BE2C (cell line): ENCODE results near the gene TEX12.

Experiments used
- DNase-seq: peaks from one replicate; pipeline ENCODE4 v3.0.0-alpha.2; 2020
- H3K27me3 ChIP-seq: fragments of 250-450 bp; sonication (Bioruptor Pico); 2 replicates; pipeline ENCODE4 v1.5.1; 2020; ENCODE audit warnings: mild to moderate bottlenecking
- H3K36me3 ChIP-seq: fragments of 250-450 bp; sonication (Bioruptor Pico); 2 replicates; pipeline ENCODE4 v1.5.1; 2020; ENCODE audit warnings: mild to moderate bottlenecking
- H3K4me1 ChIP-seq: fragments of 250-450 bp; sonication (Bioruptor Pico); 2 replicates; pipeline ENCODE4 v1.5.1; 2020
- H3K4me3 ChIP-seq: 2 replicates; pipeline ENCODE4 v1.5.1; 2011; ENCODE audit warnings: low read depth, low read length
- H3K9me3 ChIP-seq: fragments of 250-450 bp; sonication (Bioruptor Pico); 2 replicates; pipeline ENCODE4 v1.5.1; 2020
- TF ChIP-seq, protein P1 (sequence below): IDR thresholded peaks from 2 replicates; pipeline ENCODE4 v1.5.1; 2012; ENCODE audit warnings: mild to moderate bottlenecking, low read depth, low read length

Gene TEX12

DNA sequence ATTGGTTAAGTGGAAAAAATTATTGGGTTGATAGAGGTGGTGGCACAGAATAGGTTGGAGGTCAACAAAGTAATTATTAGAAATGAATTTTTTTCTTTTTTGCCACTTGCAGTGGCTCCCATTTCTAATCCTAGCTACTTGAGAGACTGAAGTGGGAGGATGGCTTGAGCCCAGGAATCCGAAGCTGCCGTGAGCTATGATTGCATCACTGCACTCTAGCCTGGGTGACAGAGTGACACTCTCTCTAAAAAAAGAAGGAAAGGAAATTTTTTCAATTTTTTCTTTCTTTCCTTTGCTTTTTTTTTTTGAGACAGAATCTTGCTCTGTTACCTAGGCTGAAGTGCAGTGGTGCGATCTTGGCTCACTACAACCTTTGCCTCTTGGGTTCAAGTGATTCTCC is 6.0 kb downstream of the TEX12 start:
- H3K27me3 ChIP-seq, result no peaks in the 10 kb centered on the region
- DNase-seq, result no peak
- peaks cover 3% of the 10 kb centered on the region; the same call in 1 of the 2 replicates for H3K4me1 ChIP-seq
- no peak overlapping the region for H3K4me3 ChIP-seq
- H3K36me3 ChIP-seq, result no peaks in the 10 kb centered on the region
- TF ChIP-seq, protein P1, sequence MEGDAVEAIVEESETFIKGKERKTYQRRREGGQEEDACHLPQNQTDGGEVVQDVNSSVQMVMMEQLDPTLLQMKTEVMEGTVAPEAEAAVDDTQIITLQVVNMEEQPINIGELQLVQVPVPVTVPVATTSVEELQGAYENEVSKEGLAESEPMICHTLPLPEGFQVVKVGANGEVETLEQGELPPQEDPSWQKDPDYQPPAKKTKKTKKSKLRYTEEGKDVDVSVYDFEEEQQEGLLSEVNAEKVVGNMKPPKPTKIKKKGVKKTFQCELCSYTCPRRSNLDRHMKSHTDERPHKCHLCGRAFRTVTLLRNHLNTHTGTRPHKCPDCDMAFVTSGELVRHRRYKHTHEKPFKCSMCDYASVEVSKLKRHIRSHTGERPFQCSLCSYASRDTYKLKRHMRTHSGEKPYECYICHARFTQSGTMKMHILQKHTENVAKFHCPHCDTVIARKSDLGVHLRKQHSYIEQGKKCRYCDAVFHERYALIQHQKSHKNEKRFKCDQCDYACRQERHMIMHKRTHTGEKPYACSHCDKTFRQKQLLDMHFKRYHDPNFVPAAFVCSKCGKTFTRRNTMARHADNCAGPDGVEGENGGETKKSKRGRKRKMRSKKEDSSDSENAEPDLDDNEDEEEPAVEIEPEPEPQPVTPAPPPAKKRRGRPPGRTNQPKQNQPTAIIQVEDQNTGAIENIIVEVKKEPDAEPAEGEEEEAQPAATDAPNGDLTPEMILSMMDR, result no peak
- no peaks in the 10 kb centered on the region for H3K9me3 ChIP-seq

DNA sequence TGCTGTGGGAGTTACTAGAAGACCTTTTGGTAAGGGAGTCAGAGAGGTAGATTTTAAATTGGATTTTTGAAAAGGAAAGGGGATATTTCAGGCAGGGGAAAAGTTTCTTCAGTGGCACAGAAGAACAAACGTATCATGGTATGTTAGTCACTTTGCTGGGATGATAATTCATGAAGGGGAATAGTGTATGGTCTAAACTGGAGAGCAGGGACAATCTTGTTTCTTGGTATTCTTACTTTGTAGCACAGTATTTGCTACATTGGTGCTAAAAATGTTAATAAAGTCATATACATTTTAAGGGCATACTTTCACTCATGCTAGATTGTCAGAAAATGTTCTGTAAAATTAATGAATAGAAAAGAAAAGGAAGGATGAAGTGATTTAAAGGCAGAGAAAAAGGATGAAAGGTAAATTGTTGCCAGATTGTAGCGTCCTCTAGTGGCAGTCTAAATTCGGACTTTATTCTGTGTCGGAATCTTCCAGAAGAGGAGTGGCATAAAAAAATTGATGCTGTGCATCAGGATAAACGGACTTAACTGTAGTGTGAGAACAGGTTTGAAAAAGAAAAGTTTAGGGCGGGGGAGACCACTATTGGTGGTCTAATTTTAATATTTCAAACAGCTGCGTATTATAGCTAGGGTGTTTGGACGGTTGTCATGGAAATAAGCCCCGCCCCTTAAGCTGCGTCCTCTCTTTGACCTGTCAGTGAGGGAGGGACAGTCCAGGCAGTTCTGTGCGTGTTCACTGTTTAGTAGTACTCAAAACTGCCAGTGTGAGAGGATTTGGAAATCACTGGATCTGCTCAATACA is 7.8 kb downstream of the TEX12 start, which contains the start of gene BCO2:
TSS of gene BCO2 (plus strand) at position 724 of the 810 bp plus-strand sequence. CDS start 90 bp downstream, outside the sequence.
- Histone ChIP-seq H3K27me3 (no peaks in the 10 kb centered on the region), H3K36me3 (no peaks in the 10 kb centered on the region), H3K4me1 (peaks cover 3% of the 10 kb centered on the region; the same call in 1 of the 2 replicates), H3K9me3 (no peaks in the 10 kb centered on the region), H3K4me3 (peak within 1 kb of the TSS; percentile 39)
- TF ChIP-seq, protein P1, result peak; percentile 93
- peak; percentile 86 for DNase-seq

DNA sequence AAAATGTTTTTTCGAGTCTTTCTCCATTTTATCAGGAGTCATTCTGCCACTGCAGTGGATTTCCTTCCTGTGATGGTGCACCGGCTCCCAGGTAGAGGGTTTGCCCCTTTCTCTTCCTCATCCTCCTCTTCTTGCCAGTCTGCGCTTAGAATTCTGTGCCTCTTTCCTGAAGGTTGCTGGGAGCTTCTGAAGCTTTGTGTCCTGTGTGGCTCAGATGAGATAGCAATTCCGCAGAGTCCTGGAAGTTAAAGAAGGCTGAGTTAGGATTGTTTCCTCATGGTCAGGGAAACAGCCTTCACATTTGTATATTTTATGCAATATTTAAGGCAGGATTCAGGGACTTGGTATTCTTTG is 8.4 kb downstream of the TEX12 start:
- H3K27me3 ChIP-seq, result no peaks in the 10 kb centered on the region
- H3K9me3 ChIP-seq, result no peaks in the 10 kb centered on the region
- peaks cover 3% of the 10 kb centered on the region; the same call in 1 of the 2 replicates for H3K4me1 ChIP-seq
- DNase-seq, result no peak
- TF ChIP-seq, protein P1, result no peak
- H3K36me3 ChIP-seq, result no peaks in the 10 kb centered on the region
- peak overlapping the region; percentile 39 for H3K4me3 ChIP-seq

DNA sequence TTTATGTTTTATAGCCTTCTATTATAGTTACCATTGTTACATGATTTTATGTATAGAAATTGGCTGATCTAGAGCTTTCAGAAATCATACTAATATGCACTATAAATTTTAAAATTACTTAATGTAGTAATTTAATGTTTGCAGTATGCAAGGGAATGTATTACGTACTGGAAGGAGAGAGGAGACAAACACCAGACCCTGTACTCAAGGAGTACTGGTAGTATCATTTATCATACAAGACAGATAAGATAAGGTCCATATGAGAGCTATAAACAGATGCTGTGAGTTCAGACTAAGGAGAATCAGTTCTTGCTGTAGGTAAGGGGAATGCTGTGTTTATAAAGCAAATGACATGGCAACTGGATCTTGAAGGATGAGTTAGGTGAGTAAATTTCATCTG is 8.9 kb downstream of the TEX12 start:
- TF ChIP-seq, protein P1, result no peak
- peaks cover 3% of the 10 kb centered on the region; the same call in 1 of the 2 replicates for H3K4me1 ChIP-seq
- no peaks in the 10 kb centered on the region for H3K36me3 ChIP-seq
- no peaks in the 10 kb centered on the region for H3K9me3 ChIP-seq
- DNase-seq, result no peak
- H3K4me3 ChIP-seq, result no peak overlapping the region
- no peaks in the 10 kb centered on the region for H3K27me3 ChIP-seq

DNA sequence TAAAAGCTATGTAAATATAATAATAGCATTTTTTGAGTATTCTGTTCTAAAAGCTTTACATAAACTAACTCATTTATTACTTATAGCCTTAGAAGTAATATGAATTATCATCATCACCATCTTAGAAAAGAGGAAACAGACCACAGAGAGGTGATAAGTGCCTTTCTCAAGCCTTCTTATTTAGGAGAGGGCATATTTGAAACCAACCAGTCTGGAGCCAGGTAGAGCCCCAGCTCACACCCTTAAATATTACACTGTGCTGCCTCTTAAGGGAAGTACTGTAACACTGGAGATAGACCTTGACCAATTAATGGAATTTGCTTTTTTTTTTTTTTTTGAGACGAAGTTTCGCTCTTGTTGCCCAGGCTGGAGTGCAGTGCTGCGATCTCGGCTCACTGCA is 10.4 kb downstream of the TEX12 start:
- Histone ChIP-seq H3K4me1 (peaks cover 3% of the 10 kb centered on the region; the same call in 1 of the 2 replicates), H3K36me3 (no peaks in the 10 kb centered on the region), H3K27me3 (no peaks in the 10 kb centered on the region), H3K9me3 (no peaks in the 10 kb centered on the region), H3K4me3 (no peak overlapping the region)
- DNase-seq, result no peak
- TF ChIP-seq, protein P1, result no peak

DNA sequence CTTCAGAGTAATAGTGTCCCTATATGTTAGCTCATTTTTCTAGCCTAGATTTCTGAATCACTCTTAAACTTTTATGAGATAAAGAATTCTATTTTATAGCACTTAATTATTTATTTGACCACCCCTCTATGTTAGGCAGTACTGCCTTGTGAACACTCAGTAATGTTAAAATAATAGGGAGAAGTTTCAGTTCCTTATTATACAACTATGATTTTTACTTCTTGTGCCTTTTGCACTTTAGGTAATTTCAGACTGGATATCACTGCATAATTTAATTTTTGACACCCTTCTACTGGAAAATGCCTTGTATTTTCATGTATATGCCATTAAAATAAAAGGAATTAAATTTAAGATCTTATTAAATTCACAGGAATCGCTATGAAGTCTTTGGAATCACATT is 11.3 kb downstream of the TEX12 start:
- no peak overlapping the region for H3K4me3 ChIP-seq
- DNase-seq, result no peak
- no peaks in the 10 kb centered on the region for H3K27me3 ChIP-seq
- TF ChIP-seq, protein P1, result no peak
- no peaks in the 10 kb centered on the region for H3K36me3 ChIP-seq
- peaks cover 3% of the 10 kb centered on the region; the same call in 1 of the 2 replicates for H3K4me1 ChIP-seq
- no peaks in the 10 kb centered on the region for H3K9me3 ChIP-seq
